ENCODE data around the gene ACAN.
A peak's percentile ranks its signal among the peaks of the same experiment; 100 is the strongest.

The ACAN gene

GRCh38 chr15:88797663-88798339 lies 5.4 kb upstream of the ACAN start:
- no peak for TF ChIP-seq CTCF (conservative IDR thresholded peaks at IDR 0.05; ENCODE audit: control insufficient read depth, insufficient read depth, low read depth, low read length)
- no peak overlapping the region for H3K4me3 ChIP-seq (ENCODE audit: control insufficient read depth, low read depth, low read length)

DNA sequence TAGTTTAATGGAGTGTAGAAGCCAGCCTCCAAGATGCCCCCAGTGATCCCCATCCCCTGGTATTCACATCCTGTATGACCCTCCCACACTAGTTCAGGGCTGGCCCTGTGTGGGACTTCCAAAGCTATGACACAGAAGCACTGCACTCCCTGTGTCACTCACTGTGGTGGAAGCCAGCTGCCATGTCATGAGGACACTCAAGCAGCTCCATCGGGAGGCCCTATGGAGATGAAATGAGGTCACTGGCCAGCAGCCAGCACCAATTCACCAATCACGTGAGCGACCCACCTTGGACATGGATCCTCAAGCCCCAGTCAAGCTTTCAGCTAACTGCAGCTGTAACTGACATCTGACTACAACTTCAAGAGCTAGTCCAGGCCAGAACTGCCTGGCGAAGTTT lies 3.9 kb upstream of the ACAN start:
- no peak for TF ChIP-seq CTCF (conservative IDR thresholded peaks at IDR 0.05; ENCODE audit: control insufficient read depth, insufficient read depth, low read depth, low read length)
- no peak overlapping the region for H3K4me3 ChIP-seq (ENCODE audit: control insufficient read depth, low read depth, low read length)
- no peak for DNase-seq (ENCODE audit: low read depth)

More at GRCh38 chr15:88797663-88798339, 5.4 kb upstream of the ACAN start:
- DNase-seq (ENCODE audit: low read depth): no peak

- no peak overlapping the region for H3K4me3 ChIP-seq (ENCODE audit: control insufficient read depth, low read depth, low read length)
- DNase-seq (ENCODE audit: low read depth): peak; percentile 33
- no peak for TF ChIP-seq CTCF (conservative IDR thresholded peaks at IDR 0.05; ENCODE audit: control insufficient read depth, insufficient read depth, low read depth, low read length)
Measured at GRCh38 chr15:88800026-88800425, 3.2 kb upstream of the ACAN start.

GRCh38 chr15:88800738-88801137 lies 2.5 kb upstream of the ACAN start:
- H3K4me3 ChIP-seq (ENCODE audit: control insufficient read depth, low read depth, low read length): no peak overlapping the region
- no peak for DNase-seq (ENCODE audit: low read depth)
- no peak for TF ChIP-seq CTCF (conservative IDR thresholded peaks at IDR 0.05; ENCODE audit: control insufficient read depth, insufficient read depth, low read depth, low read length)

GRCh38 chr15:88802250-88802990 lies 816 bp upstream of the ACAN start:
- no peak for DNase-seq (ENCODE audit: low read depth)
- H3K4me3 ChIP-seq (ENCODE audit: control insufficient read depth, low read depth, low read length): no peak overlapping the region
- TF ChIP-seq CTCF (conservative IDR thresholded peaks at IDR 0.05; ENCODE audit: control insufficient read depth, insufficient read depth, low read depth, low read length): no peak

DNA sequence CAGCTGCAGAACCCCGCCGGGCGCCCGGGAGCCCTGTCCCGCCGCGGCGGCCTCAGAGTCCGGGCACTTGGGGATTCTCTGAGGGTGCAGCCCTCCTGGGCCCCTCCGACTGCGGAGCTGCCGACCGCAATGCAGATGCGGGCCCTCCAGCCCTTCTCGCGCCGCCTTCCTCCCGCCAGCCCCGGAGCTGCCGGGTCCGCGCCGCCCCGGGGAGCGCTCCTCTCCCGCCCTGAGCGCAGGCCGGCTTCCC lies 320 bp upstream of the ACAN start:
- DNase-seq (ENCODE audit: low read depth): no peak
- H3K4me3 ChIP-seq (ENCODE audit: control insufficient read depth, low read depth, low read length): no peak overlapping the region
- no peak for TF ChIP-seq CTCF (conservative IDR thresholded peaks at IDR 0.05; ENCODE audit: control insufficient read depth, insufficient read depth, low read depth, low read length)

Measured in fibroblast of mammary gland (primary cell).